HG03558 (cell line): ENCODE results near the gene SMARCA2.

ENCODE experiments used
- ATAC-seq: cut with Tn5 transposase; IDR thresholded peaks from one replicate; pipeline ENCODE4 v1.9.1; 2021; ENCODE audit warnings: moderate number of reproducible peaks; ENCODE audit not compliant: unreplicated experiment; ENCODE audit errors: extremely low read depth

The SMARCA2 gene

DNA sequence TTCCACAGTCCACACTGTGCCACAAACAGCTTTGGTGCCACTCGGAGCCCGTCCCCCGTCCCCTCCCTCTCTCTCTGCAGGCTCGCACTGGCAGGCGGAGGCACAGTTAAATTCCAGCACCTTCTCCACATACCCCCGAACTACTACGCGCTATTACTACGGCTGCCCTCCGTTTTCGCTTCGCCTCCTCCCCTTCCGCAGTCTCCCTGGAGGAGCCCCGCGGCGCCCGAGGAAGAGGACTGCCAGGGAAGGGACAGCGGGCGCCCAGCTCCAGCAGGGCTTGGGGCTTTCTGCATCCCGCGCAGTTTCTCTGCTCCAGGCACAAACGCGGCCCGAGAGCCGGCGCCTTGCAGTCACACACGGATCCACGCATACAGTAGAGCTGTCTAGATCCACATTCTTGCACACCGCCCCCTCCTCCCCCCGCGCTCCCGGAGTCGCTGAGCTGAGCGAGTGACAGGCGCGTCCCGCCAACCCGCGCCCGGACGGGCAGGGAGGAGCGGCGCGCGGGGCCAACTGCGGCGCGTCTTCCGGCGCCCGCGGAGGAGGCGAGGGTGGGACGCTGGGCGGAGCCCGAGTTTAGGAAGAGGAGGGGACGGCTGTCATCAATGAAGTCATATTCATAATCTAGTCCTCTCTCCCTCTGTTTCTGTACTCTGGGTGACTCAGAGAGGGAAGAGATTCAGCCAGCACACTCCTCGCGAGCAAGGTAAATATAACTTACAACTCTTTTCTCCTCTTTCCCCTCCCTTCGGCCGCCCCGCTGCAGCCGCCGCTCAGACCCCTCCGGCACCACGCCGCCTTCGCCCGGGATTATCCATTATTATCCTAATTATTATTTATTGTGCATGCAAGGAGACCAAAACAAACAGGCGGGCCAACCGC, at the start of gene SMARCA2:
Gene SMARCA2, plus strand, starts transcription at position 652 of the 885 bp plus-strand sequence. CDS start 13,676 bp downstream, outside the sequence.
- peak; percentile 61 for ATAC-seq

DNA sequence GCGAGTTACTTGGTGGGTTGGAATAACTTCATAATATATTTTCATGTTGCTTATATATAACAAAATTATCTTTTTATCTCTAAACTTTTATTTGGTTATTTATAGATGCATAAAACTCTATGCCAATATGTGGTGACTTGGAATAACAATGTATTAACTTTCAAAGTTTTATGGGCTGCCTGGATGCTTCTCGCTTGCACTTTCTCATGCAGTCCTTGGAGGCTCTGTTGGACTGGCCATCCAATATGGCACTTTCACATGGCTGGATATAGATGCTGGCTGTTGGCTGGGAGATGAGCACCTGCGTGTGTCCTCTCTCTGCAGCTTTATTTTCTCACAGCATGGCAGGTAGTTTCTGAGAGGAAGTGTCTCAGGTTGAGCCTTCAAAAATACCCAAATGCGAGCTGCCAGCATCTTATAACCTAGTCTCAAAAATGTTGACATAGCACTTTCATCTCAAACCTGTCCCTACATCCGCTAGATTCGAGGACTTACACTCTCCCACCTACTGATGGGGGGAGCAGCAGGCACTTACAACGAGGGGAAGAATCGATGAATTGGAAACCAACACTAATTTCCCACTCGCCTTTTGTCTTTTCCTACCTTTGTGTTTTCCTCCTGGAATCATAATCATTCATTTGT, 48.3 kb upstream of the SMARCA2 start:
- no peak for ATAC-seq

DNA sequence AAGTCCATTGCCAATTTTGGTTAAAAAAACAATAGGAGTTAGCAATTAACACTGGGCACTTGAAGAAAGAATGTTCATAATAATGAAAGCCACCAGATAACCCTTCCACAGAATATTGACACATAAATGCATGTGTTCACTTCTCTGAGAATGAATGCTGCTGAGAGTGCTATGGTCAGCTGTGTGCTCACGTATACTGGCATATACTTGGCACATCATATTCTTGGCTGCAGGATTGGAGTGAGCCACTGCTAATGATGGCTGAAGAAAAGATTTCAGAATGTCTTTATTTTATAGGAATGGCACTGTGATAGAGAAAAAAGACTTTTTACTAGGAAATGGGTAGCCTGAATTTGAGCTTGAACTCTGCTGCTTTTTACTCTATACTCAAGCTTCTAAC, 46.0 kb upstream of the SMARCA2 start:
- ATAC-seq, result no peak

DNA sequence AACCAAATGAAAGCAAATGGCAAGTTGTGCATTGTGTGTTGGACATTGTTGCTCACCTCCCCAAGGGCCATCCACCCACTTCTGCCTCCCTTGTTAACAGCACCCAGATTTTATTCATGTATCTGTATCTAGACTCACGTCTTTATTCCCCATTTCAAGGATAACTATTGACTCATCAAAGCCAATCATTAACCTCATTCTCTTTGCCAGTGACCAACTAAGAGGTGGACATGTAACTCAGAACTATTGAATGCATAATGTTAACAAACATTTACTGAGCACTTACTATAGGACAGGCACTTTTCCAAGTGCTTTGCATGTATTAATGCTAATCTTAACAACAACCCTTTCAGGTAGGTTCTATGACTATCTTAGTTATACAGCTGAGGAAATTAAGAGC, 45.2 kb upstream of the SMARCA2 start:
- no peak for ATAC-seq

DNA sequence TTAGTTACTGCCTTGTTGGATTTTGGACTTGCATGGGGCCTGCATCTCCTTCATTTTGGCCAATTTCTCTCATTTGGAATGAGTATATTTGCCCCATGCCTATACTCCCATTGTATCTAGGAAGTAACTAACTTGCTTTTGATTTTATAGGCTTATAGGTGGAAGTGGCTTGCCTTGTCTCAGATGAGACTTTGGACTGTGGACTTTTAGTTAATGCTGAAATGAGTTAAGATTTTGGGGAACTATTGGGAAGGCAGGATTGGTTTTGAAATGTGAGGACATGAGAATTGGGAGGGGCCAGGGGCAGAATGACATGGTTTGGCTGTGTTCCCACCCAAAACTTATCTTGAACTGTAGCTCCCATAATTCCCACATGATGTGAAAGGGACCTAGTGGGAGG, 42.5 kb upstream of the SMARCA2 start:
- no peak for ATAC-seq

DNA sequence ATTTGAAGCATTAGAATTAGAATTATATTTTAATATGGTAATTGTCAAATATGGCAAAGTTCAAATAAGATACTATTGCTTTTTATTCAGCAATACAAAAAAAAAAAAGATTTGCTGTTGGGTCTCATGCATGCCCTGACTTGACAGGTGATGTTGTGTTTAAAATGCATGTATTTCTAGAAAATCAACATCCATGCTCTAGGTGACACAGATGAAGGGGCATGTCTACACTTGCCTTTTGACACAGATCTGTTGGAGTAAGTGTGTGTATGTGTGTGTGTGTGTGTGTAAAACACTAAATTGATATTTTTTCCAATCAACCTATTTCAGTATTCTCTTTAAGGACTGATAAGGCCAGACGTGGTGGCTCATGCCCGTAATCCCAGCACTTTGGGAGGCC, 38.1 kb upstream of the SMARCA2 start:
- ATAC-seq, result no peak

DNA sequence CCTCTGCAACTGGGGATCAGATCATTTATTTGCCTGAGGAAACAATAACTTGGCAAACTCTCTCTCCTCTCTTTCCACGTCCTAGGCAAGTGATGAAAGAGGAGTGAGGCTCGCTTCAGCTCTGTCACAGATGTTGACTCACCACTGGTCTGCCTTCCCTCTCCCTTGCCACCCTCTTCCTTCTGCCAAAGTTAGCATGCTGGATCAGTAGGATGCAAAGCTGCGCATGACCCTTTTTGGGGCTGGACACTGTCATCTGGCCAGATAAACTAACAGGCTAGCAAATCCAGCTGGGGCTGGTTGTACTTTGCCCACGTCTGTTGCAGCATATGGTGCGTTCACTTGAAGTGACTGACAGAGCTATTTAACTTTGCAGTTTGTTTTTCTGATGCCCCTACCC, 36.2 kb upstream of the SMARCA2 start:
- ATAC-seq, result no peak

DNA sequence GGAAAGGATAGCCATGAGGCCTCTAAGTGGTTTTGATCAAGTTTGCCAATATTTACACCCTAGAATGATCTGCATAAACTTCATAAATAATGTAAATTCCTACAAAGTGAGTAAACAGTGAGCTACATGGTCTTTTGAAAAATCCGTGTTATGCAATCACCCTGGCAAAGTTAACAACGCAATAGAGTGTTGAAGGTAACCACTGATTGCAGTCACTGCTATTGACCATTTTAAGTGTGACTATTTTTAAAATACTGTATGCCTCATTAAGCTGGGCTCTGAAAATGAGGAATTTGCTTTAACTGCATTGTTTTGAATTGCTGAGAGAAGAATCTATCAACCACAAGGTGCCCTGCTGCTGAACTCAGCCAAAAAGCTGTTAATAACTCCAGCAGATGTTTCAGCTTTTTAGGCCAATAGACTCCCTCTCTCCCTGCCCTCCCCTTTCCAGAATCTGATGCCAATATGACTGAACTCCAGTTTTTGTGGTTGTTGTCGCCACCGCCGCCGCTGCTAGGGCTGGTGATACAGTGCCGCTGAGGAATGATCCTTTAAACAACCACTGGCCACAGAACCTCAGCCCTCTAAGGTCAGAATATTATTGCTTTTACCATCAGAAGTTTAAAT, 35.3 kb upstream of the SMARCA2 start:
- no peak for ATAC-seq

DNA sequence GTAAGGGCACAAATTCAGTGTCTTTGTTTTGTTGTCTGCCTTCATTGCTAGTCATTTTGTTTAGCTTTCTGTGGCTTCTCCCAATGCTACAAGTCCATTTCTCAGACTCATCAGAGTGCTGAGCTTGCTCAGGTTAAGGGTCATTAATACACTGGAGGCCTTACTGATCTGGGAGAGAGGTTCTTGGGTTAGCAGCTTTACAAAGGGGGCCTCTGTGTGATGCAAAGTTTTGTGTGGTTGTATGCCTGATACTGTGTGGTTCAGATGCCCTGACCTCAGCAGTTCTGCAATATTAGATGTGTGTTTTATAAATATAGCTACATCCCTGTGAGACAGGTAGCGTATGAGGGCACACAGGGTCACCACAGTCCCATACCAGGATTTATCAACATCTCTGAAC, 34.8 kb upstream of the SMARCA2 start:
- no peak for ATAC-seq

DNA sequence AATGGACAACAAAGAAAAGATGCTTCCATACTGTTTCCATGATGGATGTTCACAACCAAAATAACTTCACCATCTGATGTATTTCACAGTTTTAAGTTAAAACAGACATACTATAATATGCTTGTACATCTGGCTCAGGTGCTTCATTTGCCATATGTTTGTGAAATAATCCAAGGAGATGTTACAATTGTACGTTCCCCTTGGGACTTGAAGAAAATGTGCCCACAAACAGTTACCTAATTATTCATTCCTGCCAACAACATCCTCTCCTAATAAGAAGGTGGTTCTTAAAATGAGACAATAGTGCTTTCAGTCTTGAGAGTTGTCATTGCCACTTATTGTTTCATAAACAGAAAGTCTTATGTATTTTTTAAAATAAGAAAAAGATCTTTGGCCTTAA, 33.1 kb upstream of the SMARCA2 start:
- ATAC-seq, result no peak

DNA sequence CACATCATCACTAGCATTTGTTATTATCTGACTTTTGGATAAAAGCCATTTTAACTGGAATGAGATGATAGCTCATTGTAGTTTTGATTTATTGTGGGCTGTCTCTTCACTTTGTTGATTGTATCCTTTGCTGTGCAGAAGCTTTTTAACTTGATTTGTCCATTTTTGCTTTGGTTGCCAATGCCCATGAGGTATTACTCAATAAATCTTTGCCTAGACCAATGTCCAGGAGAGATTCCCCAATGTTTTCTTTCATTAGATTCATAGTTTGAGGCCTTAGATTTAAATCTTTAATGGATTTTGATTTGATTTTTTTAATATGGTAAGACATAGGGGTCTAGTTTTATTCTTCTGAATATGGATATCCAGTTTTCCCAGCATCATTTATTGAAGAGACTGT, 28.8 kb upstream of the SMARCA2 start:
- ATAC-seq, result no peak

DNA sequence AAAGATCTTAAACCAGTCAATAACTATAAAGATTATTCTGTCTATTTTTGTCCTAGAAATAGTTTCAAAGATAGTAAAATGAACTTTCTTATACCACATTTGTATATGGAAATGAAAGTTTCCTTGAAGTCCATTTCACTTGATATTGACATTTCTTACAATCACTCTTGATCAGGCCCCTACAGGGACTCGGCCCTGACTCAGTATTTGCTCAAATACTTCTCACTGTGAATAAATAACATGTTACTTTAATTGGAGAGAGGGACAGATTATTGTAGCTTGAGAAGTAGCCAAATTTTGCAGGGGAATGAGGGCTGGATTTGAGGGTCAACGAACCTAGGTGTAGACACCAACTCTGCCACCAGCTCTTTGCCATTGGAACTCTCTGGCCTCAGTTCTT, 25.6 kb upstream of the SMARCA2 start:
- no peak for ATAC-seq

DNA sequence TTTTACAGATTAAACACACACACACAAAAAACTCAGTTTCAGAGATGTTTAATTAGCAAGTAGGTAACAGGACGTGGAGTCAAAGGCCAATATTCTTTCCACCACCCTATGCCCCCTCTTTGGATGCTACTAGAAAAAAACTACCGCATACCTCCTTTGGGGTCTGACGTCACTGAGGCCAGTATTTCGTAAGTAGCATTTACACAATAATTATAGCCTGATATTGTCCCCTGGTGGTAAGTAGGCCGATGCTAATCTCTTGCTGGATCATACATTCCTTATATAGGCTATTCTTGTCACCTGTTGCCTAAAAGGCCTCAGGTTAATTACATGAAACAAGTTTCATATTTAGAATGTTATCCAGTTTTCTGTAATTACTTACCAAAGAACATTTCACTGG, 21.0 kb upstream of the SMARCA2 start:
- ATAC-seq, result no peak

DNA sequence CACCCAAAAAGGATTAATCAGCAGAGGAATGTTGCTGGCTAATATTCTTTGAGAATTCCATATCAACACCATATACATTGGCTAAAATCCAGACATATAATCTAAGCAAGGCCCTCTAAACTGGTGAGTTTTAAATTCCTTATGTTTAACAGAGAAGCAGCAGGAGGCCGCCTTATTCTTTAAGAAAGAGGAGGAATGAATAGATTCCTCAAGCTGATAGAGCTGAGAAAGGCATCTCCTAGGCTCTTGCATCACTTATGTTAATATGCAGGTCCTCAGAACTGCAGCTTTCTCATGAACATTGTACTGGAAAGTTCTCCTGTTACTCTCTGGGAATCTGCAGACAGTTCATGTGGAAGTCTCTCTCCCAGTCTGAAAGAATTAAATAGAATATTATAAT, 20.1 kb upstream of the SMARCA2 start:
- no peak for ATAC-seq

DNA sequence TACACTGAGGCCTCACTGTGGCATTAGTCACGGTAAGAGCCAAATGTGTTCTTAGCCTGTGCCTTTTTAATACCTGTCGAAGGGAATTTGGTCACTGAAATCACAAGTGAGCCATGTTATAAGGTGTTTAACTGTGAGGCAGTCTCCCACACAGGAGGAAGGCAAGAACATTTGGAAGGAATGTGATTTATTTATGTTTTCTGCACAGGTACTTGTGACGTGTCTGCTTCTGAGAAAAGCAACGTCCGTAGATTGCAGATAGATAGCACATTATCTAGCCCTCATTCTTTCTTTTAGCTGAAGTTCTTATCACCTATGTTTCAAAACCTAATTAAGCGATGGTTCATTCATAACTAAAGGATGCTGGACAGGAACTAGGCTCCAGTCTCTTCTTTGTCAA, 19.0 kb upstream of the SMARCA2 start:
- ATAC-seq, result no peak

DNA sequence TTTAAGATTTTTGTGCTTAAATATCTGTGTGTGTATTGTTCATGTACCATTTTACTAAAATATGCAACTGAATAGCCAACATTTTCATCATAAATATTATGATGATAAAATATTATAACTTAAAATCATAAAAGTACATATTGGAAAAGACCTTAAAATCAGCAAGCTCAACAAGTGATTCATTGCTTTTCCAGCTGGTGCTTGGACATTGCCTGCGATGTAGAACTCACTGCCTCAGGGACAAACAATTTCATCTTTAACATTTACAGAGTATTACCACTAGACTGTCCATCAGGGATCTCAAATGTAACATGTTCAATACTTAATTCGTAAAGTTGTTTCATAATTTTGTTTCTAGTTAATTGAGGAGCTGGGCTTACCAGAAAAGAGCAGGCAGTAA, 17.5 kb upstream of the SMARCA2 start:
- no peak for ATAC-seq

DNA sequence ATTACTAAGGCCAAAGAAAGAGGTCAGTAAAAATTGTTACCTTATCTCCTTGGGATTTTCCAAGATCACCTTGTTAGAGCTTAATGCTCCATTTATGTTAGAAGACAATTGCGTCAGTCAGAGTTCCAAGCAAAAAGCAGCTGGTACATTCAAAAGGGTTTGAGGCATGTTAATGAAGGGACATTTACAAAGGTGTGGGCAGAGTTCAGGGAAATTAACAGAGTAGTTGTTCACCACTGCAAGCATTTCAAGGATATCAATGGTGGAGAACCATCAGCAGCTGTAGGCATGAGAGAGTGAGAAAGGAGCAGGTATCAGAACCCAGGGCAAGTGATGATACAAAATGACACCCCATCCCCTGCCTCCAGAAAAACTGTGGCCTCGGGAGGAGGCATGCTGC, 17.0 kb upstream of the SMARCA2 start:
- ATAC-seq, result no peak

DNA sequence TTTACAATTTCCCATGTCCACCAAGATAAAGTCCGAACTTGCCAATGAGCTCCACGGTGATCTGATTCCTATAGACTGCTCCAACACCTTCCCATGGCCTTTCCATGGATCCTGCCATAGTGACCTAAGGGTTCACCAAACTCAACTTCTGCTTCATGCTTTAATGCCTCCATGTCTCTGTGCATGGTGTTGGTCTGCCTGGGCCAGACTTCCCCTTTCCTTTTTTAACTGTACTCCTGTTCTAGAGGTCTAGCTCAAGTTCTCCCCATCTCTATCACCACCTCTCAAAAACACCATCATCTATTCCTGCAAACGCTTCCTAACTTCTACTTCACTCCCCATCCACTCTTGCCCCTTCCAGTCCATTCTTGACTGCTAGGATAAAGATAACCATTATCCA, 14.8 kb upstream of the SMARCA2 start:
- ATAC-seq, result no peak

DNA sequence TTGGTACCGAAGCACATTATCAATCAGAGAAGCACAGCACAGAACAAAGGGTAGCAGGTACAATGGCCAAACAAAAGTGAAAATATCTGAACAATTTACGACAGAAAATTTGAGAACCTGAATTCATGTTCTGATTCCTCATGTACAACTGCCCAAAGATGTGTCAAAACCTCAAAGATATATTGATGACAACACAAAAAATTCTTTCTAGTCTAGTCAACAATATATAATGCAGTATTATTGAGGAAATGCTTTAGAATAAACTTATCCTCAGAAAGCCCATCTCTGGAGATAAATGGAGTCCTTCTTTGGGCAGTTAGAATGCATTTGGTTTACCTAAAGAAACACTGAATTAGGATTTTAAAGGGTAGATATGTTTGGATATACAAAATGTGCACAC, 6.8 kb upstream of the SMARCA2 start:
- no peak for ATAC-seq

DNA sequence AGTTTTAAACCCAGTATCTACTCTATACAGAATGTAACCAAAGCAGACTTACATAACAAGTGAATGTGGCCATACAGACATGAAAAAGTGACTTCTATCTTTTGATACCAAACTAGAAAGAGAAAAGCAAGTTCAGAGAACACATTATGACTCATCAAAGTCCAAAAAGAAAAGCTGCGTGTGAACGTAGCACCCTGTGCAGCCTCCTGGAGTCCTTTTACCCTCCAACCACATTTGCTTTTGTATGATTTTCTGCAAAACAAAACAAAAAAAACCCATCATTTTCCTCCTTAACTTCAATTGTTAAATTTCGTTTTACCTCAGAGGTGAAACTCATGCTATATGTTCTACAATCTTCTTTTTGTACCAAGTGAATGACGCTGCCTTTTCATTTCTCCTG, 2.8 kb upstream of the SMARCA2 start:
- ATAC-seq, result peak; percentile 29

DNA sequence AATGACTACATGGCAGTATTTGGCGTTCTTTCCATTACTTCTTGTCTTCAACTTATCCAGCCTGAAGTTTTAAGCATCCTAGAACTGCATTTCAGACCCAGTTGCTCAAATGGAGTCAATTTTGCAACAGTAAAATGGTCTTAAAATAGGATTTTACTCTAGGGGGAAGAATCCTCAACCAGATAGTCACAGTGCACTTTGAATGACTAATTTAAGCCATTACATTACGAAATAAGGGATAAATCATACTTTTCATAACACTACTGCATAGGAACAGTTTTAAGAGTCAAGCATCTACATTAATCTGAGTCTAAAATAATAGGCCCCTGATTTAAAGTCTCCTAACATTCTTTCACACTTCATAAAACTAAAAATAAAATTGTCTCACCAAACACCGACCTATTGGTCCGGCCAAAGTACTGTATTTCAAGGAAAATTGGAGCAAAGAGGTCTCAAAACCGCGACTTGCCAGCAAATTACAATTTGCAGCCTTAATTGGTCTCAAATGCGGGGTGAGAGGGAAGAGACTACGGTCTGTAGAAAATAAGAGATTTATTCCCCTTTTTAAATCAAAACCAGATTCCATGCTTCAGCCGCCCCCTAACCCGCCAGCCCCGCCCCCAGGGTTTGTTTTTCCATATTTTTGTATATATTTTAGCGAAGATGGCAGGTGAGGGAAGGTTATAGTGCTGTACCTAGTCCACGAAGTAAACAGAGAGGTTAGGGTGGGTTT, 1.2 kb upstream of the SMARCA2 start:
- no peak for ATAC-seq
